DND-41 (cell line): ENCODE measurements around the gene MARCHF2.

Source experiments
- ATAC-seq: fragments of 200-7000 bp; cut with Tn5 transposase; 3 replicates; pipeline ENCODE4 v1.9.1; 2021; ENCODE audit warnings: low read depth; ENCODE audit not compliant: insufficient read depth
- DNase-seq: peaks from one replicate; pipeline ENCODE4 v3.0.0-alpha.2; 2020
- H2AFZ ChIP-seq: 2 replicates; pipeline ENCODE4 v1.6.0; 2012; ENCODE audit warnings: low read depth, low read length
- H3K27ac ChIP-seq: 2 replicates; pipeline ENCODE4 v1.5.1; 2012; ENCODE audit warnings: low read length, inconsistent platforms
- H3K27me3 ChIP-seq: fragments of 200-600 bp; sonication (generic); 2 replicates; pipeline ENCODE4 v1.6.0; 2012; ENCODE audit warnings: low read length, mild to moderate bottlenecking, inconsistent platforms; ENCODE audit not compliant: insufficient read depth, poor library complexity
- H3K36me3 ChIP-seq: 2 replicates; pipeline ENCODE4 v1.5.1; 2012; ENCODE audit warnings: low read length, inconsistent platforms; ENCODE audit not compliant: insufficient read depth
- H3K4me1 ChIP-seq: 2 replicates; pipeline ENCODE4 v1.5.1; 2012; ENCODE audit warnings: mild to moderate bottlenecking, low read length; ENCODE audit not compliant: insufficient read depth
- H3K4me2 ChIP-seq: 2 replicates; pipeline ENCODE4 v1.6.0; 2012; ENCODE audit warnings: mild to moderate bottlenecking, moderate library complexity, low read length, inconsistent platforms; ENCODE audit not compliant: insufficient read depth
- H3K4me3 ChIP-seq, 2 experiments: fragments of 200-600 bp in 1 of 2; shearing (Covaris generic) in 1 of 2; 2 replicates each; pipeline ENCODE4 v1.5.1; 2012 to 2016; ENCODE audit warnings: inconsistent platforms in 2 of 2, low read length in 2 of 2, mild to moderate bottlenecking in 2 of 2, low read depth in 1 of 2, moderate library complexity in 1 of 2
- H3K79me2 ChIP-seq: 2 replicates; pipeline ENCODE4 v1.6.0; 2012; ENCODE audit warnings: low read length, inconsistent platforms; ENCODE audit not compliant: insufficient read depth
- H3K9ac ChIP-seq: 2 replicates; pipeline ENCODE4 v1.6.0; 2012; ENCODE audit warnings: low read depth, mild to moderate bottlenecking, inconsistent platforms, low read length, moderate library complexity
- H3K9me3 ChIP-seq: 2 replicates; pipeline ENCODE4 v1.5.1; 2012; ENCODE audit warnings: low read length, moderate library complexity, mild to moderate bottlenecking, inconsistent platforms; ENCODE audit not compliant: insufficient read depth, severe bottlenecking
- H4K20me1 ChIP-seq: 2 replicates; pipeline ENCODE4 v1.6.0; 2012; ENCODE audit warnings: low read length; ENCODE audit not compliant: insufficient read depth
- CTCF ChIP-seq: IDR thresholded peaks from 2 replicates; pipeline ENCODE4 v1.5.1; 2012; ENCODE audit warnings: borderline replicate concordance, low read length, moderate library complexity, mild to moderate bottlenecking; ENCODE audit not compliant: poor library complexity, severe bottlenecking; ENCODE audit errors: extremely low read depth
- EZH2 ChIP-seq: IDR thresholded peaks from 3 replicates; pipeline ENCODE4 v1.6.1; 2012; ENCODE audit warnings: borderline replicate concordance, low read depth, mild to moderate bottlenecking, moderate library complexity, low read length, inconsistent platforms; ENCODE audit not compliant: severe bottlenecking

MARCHF2 gene

GRCh38 chr19:8459520-8460270, 46.6 kb downstream of the MARCHF2 start:
- ATAC-seq (no peak), DNase-seq (no peak)
- peaks cover 96% of the 10 kb centered on the region for H4K20me1 ChIP-seq
- H3K79me2 ChIP-seq = peaks cover 100% of the 10 kb centered on the region
- H3K4me2 ChIP-seq = no peak overlapping the region
- no peaks in the 10 kb centered on the region for H3K4me1 ChIP-seq
- peaks cover 97% of the 10 kb centered on the region for H3K36me3 ChIP-seq
- no peak overlapping the region for H3K27ac ChIP-seq
- H3K4me3 ChIP-seq = no peak overlapping the region
- H2AFZ ChIP-seq = no peak overlapping the region
- TF ChIP-seq EZH2 (no peak), CTCF (no peak)
- H3K9me3 ChIP-seq = no peaks in the 10 kb centered on the region
- H3K27me3 ChIP-seq = no peaks in the 10 kb centered on the region
- H3K9ac ChIP-seq = no peak overlapping the region

GRCh38 chr19:8460516-8461298, 47.6 kb downstream of the MARCHF2 start:
- Histone ChIP-seq H3K79me2 (peaks cover 100% of the 10 kb centered on the region), H3K4me2 (no peak overlapping the region), H3K9ac (no peak overlapping the region), H3K4me3 (no peak overlapping the region), H2AFZ (no peak overlapping the region), H3K9me3 (no peaks in the 10 kb centered on the region), H3K36me3 (peaks cover 97% of the 10 kb centered on the region), H4K20me1 (peaks cover 96% of the 10 kb centered on the region), H3K27ac (no peak overlapping the region), H3K4me1 (no peaks in the 10 kb centered on the region), H3K27me3 (no peaks in the 10 kb centered on the region)
- TF ChIP-seq EZH2 (no peak), CTCF (no peak)
- ATAC-seq = no peak
- no peak for DNase-seq

- H3K4me2 ChIP-seq = no peak overlapping the region
- peaks cover 94% of the 10 kb centered on the region for H4K20me1 ChIP-seq
- H3K27me3 ChIP-seq = no peaks in the 10 kb centered on the region
- no peak overlapping the region for H3K9ac ChIP-seq
- peaks cover 100% of the 10 kb centered on the region for H3K79me2 ChIP-seq
- no peaks in the 10 kb centered on the region for H3K4me1 ChIP-seq
- H3K27ac ChIP-seq = no peak overlapping the region
- H3K4me3 ChIP-seq = no peak overlapping the region
- TF ChIP-seq EZH2 (no peak), CTCF (no peak)
- no peak overlapping the region for H2AFZ ChIP-seq
- no peak for DNase-seq
- no peaks in the 10 kb centered on the region for H3K9me3 ChIP-seq
- H3K36me3 ChIP-seq = peaks cover 97% of the 10 kb centered on the region
- ATAC-seq = no peak
Observed at GRCh38 chr19:8461376-8461775, 48.3 kb downstream of the MARCHF2 start.
